Breast epithelium (tissue), 3 donors: ENCODE data around the gene KRT85.

Experiments used
- CTCF ChIP-seq, 3 donors: fragments of 450-650 bp; IDR thresholded peaks; one replicate each; pipeline ENCODE4 v1.5.1; 2016 to 2017; ENCODE audit warnings: antibody characterized with exemption in 3 of 3, mild to moderate bottlenecking in 3 of 3, moderate library complexity in 3 of 3
- POLR2A ChIP-seq: fragments of 450-650 bp; IDR thresholded peaks from one replicate; pipeline ENCODE4 v1.6.1; 2016; ENCODE audit warnings: antibody characterized with exemption, mild to moderate bottlenecking, moderate library complexity

- no peak for TF ChIP-seq CTCF (IDR thresholded peaks at IDR 0.05)
- TF ChIP-seq POLR2A = no peak
These were observed 1.2 kb upstream of the KRT85 start for GRCh38 chr12:52368508-52368907.
